GM18498 (cell line): Measurements from ENCODE around the gene ARHGAP4.

Experiments
- ATAC-seq: cut with Tn5 transposase; IDR thresholded peaks from one replicate; pipeline ENCODE4 v1.9.1; 2021; ENCODE audit warnings: mild to moderate bottlenecking, moderate library complexity; ENCODE audit not compliant: unreplicated experiment

Gene ARHGAP4

GRCh38 chrX:153884136-153884535 is 41.9 kb downstream of the ARHGAP4 start:
- no peak for ATAC-seq

DNA sequence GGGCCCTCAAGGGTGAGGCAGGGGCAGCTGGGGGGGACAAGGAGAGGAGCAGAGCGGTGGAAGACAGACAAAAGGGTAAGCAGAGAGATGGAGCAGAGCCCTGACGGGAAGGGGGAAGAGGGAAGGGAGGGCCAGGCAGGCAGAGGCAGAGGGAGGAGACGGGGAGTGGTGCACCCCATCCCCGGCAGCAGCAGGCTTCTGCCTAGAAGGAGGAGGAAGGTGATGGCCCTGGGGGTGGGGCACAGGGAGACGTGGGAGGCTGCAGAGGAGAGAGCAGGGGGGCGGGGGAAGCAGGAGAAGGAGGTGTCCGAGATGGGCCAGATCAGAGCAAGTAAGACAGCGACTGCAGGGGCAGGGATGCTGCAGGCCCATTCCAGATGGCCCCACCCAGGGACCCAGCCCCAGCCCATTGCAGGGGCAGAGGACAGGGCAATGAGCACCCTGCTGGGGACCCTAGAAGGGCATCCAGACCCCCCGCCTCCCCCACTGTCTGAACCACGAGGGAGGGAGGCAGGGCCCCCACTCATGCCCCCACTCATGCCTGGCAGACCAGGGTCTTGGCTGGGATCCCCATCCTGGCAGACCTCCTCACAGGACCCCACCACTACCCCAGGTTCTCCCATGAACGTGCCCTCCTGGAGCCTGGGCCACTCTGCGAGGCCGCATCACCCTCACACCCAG is 42.8 kb downstream of the ARHGAP4 start:
- ATAC-seq: no peak

DNA sequence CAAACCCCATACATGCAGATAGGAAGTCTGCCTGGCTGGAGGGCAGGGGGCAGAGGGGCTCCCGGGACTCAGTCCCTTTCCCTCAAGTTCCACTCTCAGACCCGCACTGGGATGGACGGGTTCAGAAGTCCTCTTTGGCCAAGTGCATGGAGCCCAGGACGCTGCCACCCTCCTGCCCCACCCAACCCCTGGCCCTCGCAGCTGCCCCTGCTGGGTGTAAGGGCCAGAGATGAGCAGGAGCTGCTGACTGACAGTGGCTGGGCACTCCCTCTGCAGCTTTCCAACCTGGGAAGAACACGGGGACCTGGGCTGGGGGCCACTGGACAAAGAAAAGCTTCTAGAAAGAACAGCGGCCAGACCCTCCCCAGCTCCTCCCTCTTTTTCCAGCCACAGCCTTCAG is 43.5 kb downstream of the ARHGAP4 start:
- ATAC-seq: no peak

- ATAC-seq: no peak
Measured at GRCh38 chrX:153882086-153882498, 44.0 kb downstream of the ARHGAP4 start.

DNA sequence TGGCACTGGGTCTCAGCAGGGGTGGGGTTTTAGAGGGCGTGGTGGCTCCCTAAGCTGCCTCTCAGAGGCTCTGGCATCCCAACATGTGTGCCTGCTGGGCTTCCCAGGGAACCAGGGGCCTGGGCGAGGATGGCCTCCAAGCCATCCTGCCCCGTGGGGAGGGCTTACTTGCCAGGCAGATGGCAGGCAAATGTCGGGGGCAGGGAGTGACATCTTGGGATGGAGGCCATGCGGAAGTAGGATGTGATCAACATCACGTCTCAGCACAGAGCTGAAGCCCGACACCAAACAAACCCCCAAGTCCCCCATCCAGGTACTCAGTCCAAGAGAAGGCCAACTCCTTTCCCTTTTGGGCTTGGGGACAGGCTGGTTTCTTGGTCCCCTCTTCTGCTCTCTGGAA is 44.8 kb downstream of the ARHGAP4 start:
- no peak for ATAC-seq

GRCh38 chrX:153880440-153880815 is 45.6 kb downstream of the ARHGAP4 start:
- no peak for ATAC-seq

DNA sequence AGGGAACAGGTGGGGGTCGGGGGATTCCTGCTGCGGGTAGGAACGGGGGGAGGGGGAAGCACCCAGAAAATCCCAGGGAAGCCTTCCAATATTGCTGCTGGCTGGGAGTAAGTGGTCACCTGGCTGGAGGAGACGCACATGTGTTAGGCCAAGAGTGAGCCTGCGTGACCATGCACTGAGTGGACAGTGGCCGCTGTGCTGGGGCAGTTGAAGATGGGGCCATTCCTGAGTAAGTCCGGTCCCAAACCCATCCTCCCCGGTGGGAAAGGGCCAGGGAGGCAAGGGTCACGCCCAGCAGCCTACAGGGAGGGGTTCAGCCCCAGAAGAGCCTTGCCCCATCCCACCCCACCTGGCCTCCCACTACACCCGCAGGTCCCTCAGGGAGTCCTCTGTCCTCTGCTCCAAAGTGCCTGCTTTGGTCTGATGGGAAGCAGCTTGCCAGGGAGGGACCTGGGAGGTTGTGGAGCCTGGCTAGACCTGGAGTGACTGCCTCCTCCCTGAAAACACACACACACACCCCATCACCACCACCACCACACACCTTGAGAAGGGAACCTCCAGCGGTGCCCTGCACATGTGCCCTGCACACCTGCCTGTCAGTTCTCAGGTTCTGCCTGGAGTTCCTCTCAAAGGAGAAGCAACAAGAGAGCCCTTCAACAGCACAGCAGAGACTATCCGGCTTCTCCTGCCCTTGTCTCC is 46.2 kb downstream of the ARHGAP4 start:
- no peak for ATAC-seq

- no peak for ATAC-seq
Measured at GRCh38 chrX:153878969-153879653, 47.0 kb downstream of the ARHGAP4 start.

DNA sequence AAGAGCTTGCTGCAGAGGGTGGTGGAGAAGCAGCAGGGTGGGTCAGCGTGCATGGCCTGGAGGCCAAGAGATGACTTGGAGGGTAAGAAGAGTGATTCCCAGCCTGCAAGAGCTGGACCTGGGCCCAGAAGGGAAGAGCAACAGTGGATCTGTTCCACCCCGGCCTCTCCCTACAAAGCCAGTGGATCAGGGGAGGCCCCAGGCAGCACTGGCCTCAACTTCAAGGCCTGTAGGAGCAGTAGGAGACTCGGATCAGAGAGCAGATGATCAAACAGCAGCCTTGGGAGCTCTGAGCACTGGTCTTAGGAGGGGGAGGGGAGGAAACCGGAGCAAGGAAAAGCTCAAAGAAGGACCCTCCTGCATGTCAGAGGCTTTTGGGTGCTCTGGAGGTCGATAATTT is 47.7 kb downstream of the ARHGAP4 start:
- no peak for ATAC-seq

GRCh38 chrX:153877571-153878261 is 48.3 kb downstream of the ARHGAP4 start:
- ATAC-seq: no peak

DNA sequence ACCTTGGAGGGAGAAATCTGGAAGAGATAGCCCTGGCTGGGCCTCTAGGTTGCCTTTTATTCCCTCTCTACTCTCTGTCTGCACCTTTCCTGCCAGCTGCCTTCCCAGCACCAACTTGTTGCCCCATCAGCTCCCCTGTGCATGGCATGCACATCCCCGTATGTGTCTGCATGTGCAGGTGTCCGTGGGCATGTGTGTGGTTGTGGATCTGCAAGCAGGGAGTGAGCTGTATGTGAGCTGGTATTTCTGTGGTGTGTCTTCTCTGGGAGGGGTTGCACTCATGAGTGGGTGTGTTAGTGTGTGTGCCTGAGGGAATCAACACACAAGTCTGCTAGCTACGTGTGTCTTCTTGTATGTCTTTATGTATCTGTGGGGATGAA is 50.0 kb downstream of the ARHGAP4 start:
- no peak for ATAC-seq

DNA sequence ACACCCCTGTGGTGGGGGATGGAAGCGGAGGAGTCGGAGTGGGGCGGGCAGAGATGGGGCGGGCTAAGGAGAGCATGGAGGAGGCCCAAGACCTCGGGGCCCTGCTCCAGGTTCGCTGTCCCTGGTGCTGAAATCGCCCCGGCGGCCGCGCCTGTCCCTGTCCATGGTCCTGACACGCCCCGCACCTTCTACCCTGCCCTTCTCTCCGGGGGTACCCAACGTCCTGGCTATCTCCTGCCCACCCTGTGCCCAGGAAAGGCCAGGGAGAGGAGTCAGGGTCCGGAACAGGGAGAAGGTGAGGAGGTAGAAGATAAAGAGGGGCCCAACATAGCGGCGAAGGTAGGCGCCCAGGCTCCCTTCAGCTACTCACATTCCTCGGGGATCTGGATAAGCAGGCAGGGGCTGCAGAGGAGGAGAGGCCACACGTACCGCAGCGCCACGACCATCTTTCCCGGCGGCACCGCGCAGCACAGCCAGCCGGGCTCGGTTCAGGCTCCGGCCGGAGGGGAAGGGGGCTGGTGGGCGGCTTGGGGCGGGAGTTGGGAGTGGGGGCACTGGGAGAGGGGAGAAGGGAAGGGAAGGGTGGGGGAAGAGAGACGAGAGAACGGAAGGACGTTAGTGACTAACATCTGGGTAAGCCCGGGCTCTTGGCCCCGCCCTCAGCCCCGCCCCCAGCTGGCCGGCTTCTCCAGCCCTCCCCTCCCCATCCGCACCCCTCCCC is 50.5 kb downstream of the ARHGAP4 start:
- no peak for ATAC-seq

DNA sequence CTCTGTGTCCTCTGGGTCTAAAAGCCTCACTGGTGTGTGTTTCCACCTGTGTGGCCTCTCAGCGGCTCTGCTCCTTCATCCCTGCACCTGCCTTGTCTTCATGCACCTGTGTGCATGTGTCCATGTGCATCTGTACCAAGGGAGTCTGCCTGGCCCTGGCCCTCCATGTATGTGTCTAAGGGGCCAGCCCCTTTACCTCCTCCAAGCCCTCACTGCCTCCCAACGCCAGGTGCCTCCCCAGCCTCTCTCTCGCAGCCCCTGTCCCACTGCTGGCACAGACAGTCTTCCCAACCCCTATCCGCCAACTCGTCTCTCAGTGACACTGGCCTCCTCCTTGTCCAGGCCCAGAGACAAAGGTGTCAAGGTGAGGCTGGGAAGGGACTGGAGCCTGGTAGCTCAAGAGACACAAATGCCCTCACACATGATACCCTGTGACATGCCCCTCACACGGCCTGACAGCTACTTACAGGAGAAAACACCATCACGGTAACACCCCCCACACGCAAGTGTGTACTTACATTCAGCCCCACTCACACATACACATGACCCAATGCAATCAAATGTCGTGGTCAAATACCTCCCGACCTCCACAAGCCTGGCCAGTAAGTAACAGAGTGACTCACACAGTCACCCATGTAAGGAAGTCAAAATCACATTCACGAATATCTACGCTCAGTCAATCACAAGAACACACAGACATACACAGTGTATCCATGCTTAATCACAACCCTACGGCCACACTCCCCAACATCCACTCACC is 51.5 kb downstream of the ARHGAP4 start:
- no peak for ATAC-seq

DNA sequence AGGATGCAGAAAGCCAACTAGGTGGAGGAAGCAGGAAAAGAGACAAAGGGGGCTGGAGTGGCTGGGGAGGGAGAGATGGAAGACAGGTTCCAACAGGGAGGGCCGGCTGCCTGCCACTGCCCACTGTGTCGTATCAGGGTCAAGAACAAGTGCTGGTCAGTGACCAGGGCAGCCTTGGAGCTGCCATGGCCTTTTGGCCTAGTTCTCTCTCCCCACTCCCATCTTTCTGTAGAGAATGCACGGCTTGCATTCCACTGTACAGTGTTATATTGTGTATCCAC is 52.0 kb downstream of the ARHGAP4 start:
- no peak for ATAC-seq

- no peak for ATAC-seq
Measured at GRCh38 chrX:153873282-153874084, 52.6 kb downstream of the ARHGAP4 start.

- ATAC-seq: no peak
Measured at GRCh38 chrX:153871946-153872878, 53.9 kb downstream of the ARHGAP4 start.

- no peak for ATAC-seq
Measured at GRCh38 chrX:153871451-153871850, 54.6 kb downstream of the ARHGAP4 start.

DNA sequence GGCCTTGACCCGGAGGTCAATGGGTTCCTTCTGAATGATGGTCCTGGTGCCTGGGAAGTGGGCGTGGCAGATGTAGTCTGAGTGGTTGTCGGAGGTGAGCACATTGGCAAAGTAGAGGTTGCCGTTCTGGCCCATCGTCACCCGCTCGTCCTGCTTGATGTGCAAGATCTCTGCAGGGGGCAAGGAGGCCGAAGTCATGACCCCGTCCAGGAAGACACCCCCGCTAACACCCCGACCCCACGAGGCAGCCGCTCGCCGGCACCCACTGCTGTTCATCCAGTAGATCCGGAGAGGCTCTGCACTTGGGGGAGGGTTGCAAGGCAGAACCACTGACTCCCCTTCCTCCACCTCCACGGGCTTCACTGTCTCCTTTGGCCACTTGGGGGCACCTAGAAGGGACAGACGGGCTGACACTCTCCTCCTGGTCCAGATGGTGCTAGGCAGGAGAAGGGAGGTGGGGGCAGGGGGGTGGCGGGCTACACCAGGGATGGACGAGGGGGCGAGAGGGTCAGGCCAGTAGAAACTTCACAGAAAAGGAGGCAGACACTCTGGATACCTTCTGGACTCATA is 55.2 kb downstream of the ARHGAP4 start:
- no peak for ATAC-seq
